Activated CD8-positive, alpha-beta T cell treated with anti-CD3 and anti-CD28 coated beads, Interleukin-2, amount 10 ng/mL, durations not matched to agents 7 days and 5 days (primary cell): ENCODE data around the gene EBF3. TPM values are rescaled to one million over a fixed set of nuclear protein-coding genes. Genes with fewer than 3 reads are reported as not detected.

ENCODE experiments used
- ATAC-seq: fragments of 150-1000 bp; cut with Tn5 transposase; one replicate; pipeline ENCODE4 v1.10.0; 2021; ENCODE audit warnings: moderate library complexity
- CTCF ChIA-PET: fragments of 350-600 bp; sonication (Branson Sonifier 250); formaldehyde crosslinking; loops from one replicate; lab custom pipeline; 2021; ENCODE audit warnings: antibody characterized with exemption; lab: Charles Lee
- POLR2A ChIA-PET: fragments of 350-600 bp; sonication (Branson Sonifier 250); formaldehyde crosslinking; loops from one replicate; lab custom pipeline; 2021; ENCODE audit warnings: antibody characterized with exemption; lab: Charles Lee
- DNase-seq: peaks from one replicate; pipeline ENCODE4 v3.0.0-alpha.2; 2020
- H3K27ac Mint-ChIP-seq: one replicate; pipeline ENCODE4 v1.8.0; 2021; ENCODE audit warnings: mild to moderate bottlenecking, mixed read lengths
- H3K27me3 Mint-ChIP-seq: one replicate; pipeline ENCODE4 v1.8.0; 2021; ENCODE audit warnings: low read depth, mixed read lengths
- H3K36me3 Mint-ChIP-seq: one replicate; pipeline ENCODE4 v1.8.0; 2021; ENCODE audit warnings: low read depth, mixed read lengths
- H3K4me1 Mint-ChIP-seq: one replicate; pipeline ENCODE4 v1.8.0; 2021; ENCODE audit warnings: low read depth, mixed read lengths
- H3K4me3 Mint-ChIP-seq: one replicate; pipeline ENCODE4 v1.8.0; 2021; ENCODE audit warnings: mild to moderate bottlenecking, mixed read lengths
- H3K9me3 Mint-ChIP-seq: one replicate; pipeline ENCODE4 v1.8.0; 2022; ENCODE audit warnings: mixed read lengths; ENCODE audit not compliant: insufficient read depth
- total RNA-seq, 2 experiments: library from RNA; stranded (reverse); gene quantifications; one replicate each; pipeline ENCODE4 v1.2.3, GENCODE V29; 2021

The EBF3 gene
- total RNA-seq, 2 experiments from 2014 or later, result not detected

- H3K27me3 Mint-ChIP-seq, result no peaks in the 10 kb centered on the region
- no peak overlapping the region for H3K4me3 Mint-ChIP-seq
- ATAC-seq (no peak), DNase-seq (no peak)
- CTCF ChIA-PET, result no interaction called here
- no peaks in the 10 kb centered on the region for H3K9me3 Mint-ChIP-seq
- H3K36me3 Mint-ChIP-seq, result no peaks in the 10 kb centered on the region
- no peaks in the 10 kb centered on the region for H3K4me1 Mint-ChIP-seq
- POLR2A ChIA-PET, result no interaction called here
- no peak overlapping the region for H3K27ac Mint-ChIP-seq
Measured at GRCh38 chr10:129945941-129946760, 17.9 kb downstream of the EBF3 start.

GRCh38 chr10:129945526-129945925 lies 18.5 kb downstream of the EBF3 start:
- no peaks in the 10 kb centered on the region for H3K4me1 Mint-ChIP-seq
- H3K27ac Mint-ChIP-seq, result no peak overlapping the region
- H3K4me3 Mint-ChIP-seq, result no peak overlapping the region
- ATAC-seq (no peak), DNase-seq (no peak)
- ChIA-PET CTCF (no interaction called here), POLR2A (no interaction called here)
- H3K36me3 Mint-ChIP-seq, result no peaks in the 10 kb centered on the region
- no peaks in the 10 kb centered on the region for H3K9me3 Mint-ChIP-seq
- no peaks in the 10 kb centered on the region for H3K27me3 Mint-ChIP-seq

DNA sequence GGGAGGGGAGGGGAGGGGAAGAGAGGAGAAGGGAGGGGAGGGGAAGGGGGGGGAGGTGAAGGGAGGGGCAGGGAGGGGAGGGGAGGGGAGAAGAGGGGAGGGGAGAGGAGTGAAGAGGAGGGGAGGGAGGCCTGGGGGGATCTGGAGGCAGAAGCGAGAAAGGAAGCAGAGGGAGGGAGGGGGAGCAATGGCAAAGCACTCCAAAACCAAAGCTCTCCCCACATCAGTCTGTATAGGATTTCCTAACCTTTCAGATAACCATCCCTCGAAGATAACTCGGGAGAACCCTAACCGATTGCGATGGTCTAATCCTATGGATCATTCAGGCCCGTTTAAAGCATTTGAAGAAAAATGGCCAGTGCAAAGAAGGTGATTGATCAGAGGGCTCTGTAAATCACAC lies 19.0 kb downstream of the EBF3 start:
- Mint-ChIP-seq H3K27me3 (no peaks in the 10 kb centered on the region), H3K27ac (no peak overlapping the region), H3K9me3 (no peaks in the 10 kb centered on the region), H3K36me3 (no peaks in the 10 kb centered on the region), H3K4me1 (no peaks in the 10 kb centered on the region), H3K4me3 (no peak overlapping the region)
- DNase-seq (no peak), ATAC-seq (no peak)
- POLR2A ChIA-PET, result no interaction called here
- CTCF ChIA-PET, result no interaction called here

GRCh38 chr10:129944456-129944855 lies 19.6 kb downstream of the EBF3 start:
- H3K9me3 Mint-ChIP-seq, result no peaks in the 10 kb centered on the region
- H3K4me1 Mint-ChIP-seq, result no peaks in the 10 kb centered on the region
- DNase-seq (no peak), ATAC-seq (no peak)
- H3K27me3 Mint-ChIP-seq, result no peaks in the 10 kb centered on the region
- no peak overlapping the region for H3K4me3 Mint-ChIP-seq
- H3K27ac Mint-ChIP-seq, result no peak overlapping the region
- no peaks in the 10 kb centered on the region for H3K36me3 Mint-ChIP-seq
- POLR2A ChIA-PET, result no interaction called here
- CTCF ChIA-PET, result no interaction called here

DNA sequence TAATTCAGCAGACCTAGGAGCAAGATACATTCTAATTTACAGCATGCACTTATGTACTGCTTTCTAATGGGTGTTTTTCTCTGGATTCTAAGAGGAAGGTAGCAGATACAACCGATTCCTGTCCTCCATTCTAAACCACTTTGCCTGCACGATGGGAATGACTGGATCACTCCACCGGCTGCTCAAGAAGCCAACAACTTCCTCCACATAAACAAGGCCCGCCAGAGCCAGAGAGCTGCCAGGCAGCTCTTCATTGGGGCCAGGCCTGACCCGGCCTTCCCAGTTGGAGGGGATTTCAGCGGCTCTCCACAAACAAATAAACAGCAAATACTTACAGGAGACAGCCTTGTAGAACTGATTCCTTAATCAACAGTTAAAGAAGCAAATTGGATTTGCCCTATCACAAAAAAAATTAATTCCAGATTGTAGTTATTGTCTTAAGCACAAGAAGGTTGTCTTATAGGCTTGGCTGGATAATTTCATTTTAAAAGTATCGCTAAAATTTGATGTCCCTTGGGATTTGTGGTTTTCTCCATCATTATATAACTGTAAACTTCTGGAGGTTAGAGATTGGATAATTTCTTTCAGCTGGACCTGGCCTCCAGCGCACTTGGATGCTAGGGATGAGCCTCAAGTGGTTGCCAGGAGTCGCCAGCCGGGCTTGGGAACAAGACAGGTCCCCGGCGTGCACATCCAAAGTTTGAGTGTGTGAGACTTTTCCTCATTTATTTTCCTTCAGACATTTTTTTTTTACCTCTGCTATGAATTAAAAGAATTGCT lies 20.9 kb downstream of the EBF3 start:
- no peaks in the 10 kb centered on the region for H3K9me3 Mint-ChIP-seq

GRCh38 chr10:129942391-129942790 lies 21.7 kb downstream of the EBF3 start:
- Mint-ChIP-seq H3K9me3 (no peaks in the 10 kb centered on the region), H3K36me3 (no peaks in the 10 kb centered on the region), H3K4me1 (no peaks in the 10 kb centered on the region), H3K27me3 (no peaks in the 10 kb centered on the region), H3K4me3 (no peak overlapping the region), H3K27ac (no peak overlapping the region)
- ChIA-PET CTCF (no interaction called here), POLR2A (no interaction called here)
- DNase-seq (no peak), ATAC-seq (no peak)

More for the DNA sequence above, 20.9 kb downstream of the EBF3 start:
- Mint-ChIP-seq H3K36me3 (no peaks in the 10 kb centered on the region), H3K27me3 (no peaks in the 10 kb centered on the region), H3K27ac (no peak overlapping the region), H3K4me1 (no peaks in the 10 kb centered on the region), H3K4me3 (no peak overlapping the region)
- ATAC-seq, result no peak
- DNase-seq, result no peak
- CTCF ChIA-PET, result no interaction called here
- POLR2A ChIA-PET, result no interaction called here

DNA sequence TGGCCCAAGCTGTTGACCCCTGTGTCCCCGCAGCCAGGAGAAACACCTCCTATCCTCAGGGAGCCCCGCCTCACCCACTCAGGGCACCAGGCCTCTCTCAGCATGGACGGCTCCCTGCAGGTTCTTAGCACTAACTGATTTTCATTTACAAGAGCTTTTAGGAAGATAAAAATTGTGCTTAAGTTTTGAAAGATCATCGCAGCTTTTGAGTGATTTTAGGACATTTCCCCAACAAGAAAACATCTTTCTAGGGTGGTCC lies 22.1 kb downstream of the EBF3 start:
- ATAC-seq, result no peak
- POLR2A ChIA-PET, result no interaction called here
- no peaks in the 10 kb centered on the region for H3K36me3 Mint-ChIP-seq
- DNase-seq, result no peak
- no peak overlapping the region for H3K27ac Mint-ChIP-seq
- no peak overlapping the region for H3K4me3 Mint-ChIP-seq
- no peaks in the 10 kb centered on the region for H3K4me1 Mint-ChIP-seq
- no peaks in the 10 kb centered on the region for H3K27me3 Mint-ChIP-seq
- CTCF ChIA-PET, result no interaction called here
- H3K9me3 Mint-ChIP-seq, result no peaks in the 10 kb centered on the region

DNA sequence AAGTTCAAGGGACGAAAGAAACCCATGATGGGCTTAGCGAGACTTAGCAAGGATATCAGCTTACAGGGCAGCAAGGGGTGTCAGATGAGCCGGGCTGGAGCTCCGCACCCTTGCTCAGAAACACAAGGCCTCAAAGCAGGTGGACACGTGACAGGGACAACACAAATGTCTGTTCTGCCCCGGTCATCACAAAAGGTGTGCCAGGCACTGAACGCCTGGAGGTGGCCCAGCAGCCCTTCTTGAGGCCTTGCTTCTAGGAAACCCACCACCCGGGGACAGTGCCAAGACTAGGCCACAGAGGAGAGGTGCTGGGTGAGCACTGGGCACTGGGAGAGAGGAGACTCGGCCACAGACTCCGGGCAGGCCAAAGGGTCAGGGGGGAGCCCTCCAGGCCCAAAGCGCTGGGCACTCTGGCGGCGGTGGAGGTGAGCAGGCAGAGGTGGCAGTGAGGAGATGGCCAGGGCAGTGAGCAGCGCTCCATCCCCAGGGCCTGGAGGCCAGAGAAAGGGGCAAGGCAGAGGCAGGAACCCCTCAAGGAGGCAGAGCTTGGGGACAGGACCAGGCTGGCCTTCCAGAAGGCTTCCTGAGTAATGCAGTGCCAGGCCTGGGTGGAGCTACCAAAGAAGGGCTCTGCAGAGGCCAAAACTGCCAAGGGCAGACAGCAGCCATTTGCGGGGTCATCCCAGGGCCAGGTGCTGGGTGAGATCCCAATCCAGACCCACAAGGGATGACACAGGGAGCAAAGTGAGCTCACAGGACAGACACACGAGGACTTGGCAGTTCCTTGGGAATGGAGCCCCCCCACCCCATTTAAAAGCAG lies 22.7 kb downstream of the EBF3 start:
- CTCF ChIA-PET, result no interaction called here
- ATAC-seq, result no peak

GRCh38 chr10:129940617-129941198 lies 23.4 kb downstream of the EBF3 start:
- Mint-ChIP-seq H3K27ac (no peak overlapping the region), H3K4me1 (no peaks in the 10 kb centered on the region), H3K27me3 (no peaks in the 10 kb centered on the region), H3K36me3 (no peaks in the 10 kb centered on the region), H3K4me3 (no peak overlapping the region), H3K9me3 (no peaks in the 10 kb centered on the region)
- ATAC-seq (no peak), DNase-seq (no peak)
- CTCF ChIA-PET, result no interaction called here
- POLR2A ChIA-PET, result no interaction called here

More for the DNA sequence above, 22.7 kb downstream of the EBF3 start:
- Mint-ChIP-seq H3K27ac (no peak overlapping the region), H3K4me3 (no peak overlapping the region), H3K4me1 (no peaks in the 10 kb centered on the region), H3K27me3 (no peaks in the 10 kb centered on the region), H3K9me3 (no peaks in the 10 kb centered on the region), H3K36me3 (no peaks in the 10 kb centered on the region)
- POLR2A ChIA-PET, result no interaction called here
- DNase-seq, result no peak

DNA sequence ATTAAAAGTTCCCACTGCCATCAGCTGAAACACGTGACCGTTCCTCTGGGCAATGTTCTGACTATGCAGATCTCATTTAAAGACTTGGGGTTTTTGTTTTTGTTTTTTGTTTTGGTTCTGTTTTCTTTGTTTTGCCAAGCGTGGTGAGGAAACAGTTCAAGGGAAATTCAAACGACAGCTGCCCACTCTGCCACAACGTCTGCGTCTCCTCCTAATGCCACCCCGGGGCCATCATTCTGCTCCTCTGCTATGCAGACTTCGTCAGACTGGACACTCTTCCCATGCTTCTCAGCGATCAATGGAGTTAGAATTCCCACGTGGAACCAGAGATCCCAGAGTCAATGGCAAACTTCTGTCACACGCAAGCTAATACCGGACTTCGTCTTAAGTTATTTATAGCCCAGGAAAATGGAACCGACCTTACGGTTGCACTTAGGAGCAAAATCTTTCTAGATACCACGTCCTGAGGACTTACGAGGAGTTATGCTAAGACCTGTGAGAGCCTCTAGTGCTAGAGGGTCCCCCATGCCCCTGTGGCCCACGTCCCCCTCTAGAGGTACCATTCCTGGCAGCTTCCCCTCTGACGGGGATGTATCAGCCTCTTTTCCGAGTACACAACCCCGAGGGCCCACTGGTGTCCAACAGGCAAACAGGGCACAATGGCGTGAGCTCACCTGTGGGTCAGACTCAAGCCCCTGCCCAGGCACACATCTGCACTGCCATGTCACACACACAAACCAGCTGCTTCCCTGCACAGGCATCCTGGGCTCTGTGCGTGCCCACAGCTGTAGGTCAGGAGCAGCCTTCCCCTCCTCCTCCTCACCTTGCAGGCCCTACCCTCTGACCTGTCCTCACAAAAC lies 24.4 kb downstream of the EBF3 start:
- CTCF ChIA-PET, result no interaction called here
- Mint-ChIP-seq H3K27ac (no peak overlapping the region), H3K36me3 (no peaks in the 10 kb centered on the region), H3K27me3 (no peaks in the 10 kb centered on the region), H3K4me3 (no peak overlapping the region), H3K9me3 (no peaks in the 10 kb centered on the region), H3K4me1 (no peaks in the 10 kb centered on the region)
- POLR2A ChIA-PET, result no interaction called here
- DNase-seq (no peak), ATAC-seq (no peak)

DNA sequence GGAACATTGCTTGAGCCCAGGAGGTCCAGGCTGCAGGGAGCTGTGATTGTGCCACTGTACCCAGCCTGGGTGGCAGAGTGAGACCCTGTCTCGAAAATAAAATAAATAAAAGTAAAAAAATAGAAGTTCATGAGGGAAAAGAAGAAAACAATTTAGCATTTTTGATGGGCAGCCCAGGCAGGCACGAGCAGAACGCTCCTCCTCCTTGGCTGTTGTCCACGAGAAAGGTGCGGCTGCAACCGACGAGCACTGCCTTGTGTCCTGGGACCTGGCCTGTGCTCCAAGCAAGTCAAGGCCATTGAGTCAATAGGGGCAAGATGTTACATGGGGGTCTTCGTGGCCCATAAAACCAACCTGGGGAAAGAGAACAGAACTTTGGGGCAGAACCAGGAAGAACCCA lies 25.6 kb downstream of the EBF3 start:
- H3K4me1 Mint-ChIP-seq, result no peaks in the 10 kb centered on the region
- ChIA-PET CTCF (no interaction called here), POLR2A (no interaction called here)
- ATAC-seq, result no peak
- H3K9me3 Mint-ChIP-seq, result no peaks in the 10 kb centered on the region
- H3K27me3 Mint-ChIP-seq, result no peaks in the 10 kb centered on the region
- H3K4me3 Mint-ChIP-seq, result no peak overlapping the region
- H3K27ac Mint-ChIP-seq, result no peak overlapping the region
- H3K36me3 Mint-ChIP-seq, result no peaks in the 10 kb centered on the region
- DNase-seq, result no peak
